H1 (cell line): ENCODE measurements around the gene NR2F1. TPM values are rescaled to one million over a fixed set of nuclear protein-coding genes. Genes with fewer than 3 reads are reported as not detected.

Source experiments
- BRCA1 ChIP-seq: IDR thresholded peaks from 2 replicates; pipeline ENCODE4 v1.6.1; 2012; ENCODE audit warnings: low read depth, low read length, improper control_type of control experiment
- CEBPB ChIP-seq: IDR thresholded peaks from 2 replicates; pipeline ENCODE4 v1.6.1; 2012; ENCODE audit warnings: low read depth, low read length
- E2F6 ChIP-seq: IDR thresholded peaks from 2 replicates; pipeline ENCODE4 v1.6.1; 2012; ENCODE audit warnings: inconsistent platforms
- EGR1 ChIP-seq: IDR thresholded peaks from 2 replicates; pipeline ENCODE4 v1.6.1; 2011; ENCODE audit warnings: low read depth, low read length, borderline replicate concordance
- GABPA ChIP-seq: IDR thresholded peaks from 2 replicates; pipeline ENCODE4 v1.6.1; 2011; ENCODE audit warnings: mild to moderate bottlenecking, low read length, moderate library complexity, borderline replicate concordance; ENCODE audit not compliant: insufficient read depth
- KDM1A ChIP-seq: fragments of 200-600, 300-600 bp; sonication (generic); IDR thresholded peaks from 2 replicates; pipeline ENCODE4 v1.7.1; 2016; ENCODE audit warnings: mild to moderate bottlenecking, low read length, borderline replicate concordance
- NRF1 ChIP-seq: IDR thresholded peaks from 2 replicates; pipeline ENCODE4 v1.6.1; 2011; ENCODE audit warnings: mild to moderate bottlenecking, low read depth, low read length, improper control_type of control experiment
- PHF8 ChIP-seq: fragments of 200-600 bp; sonication (generic); conservative IDR thresholded peaks from 2 replicates; pipeline ENCODE4 v1.7.1; 2012; ENCODE audit warnings: low read depth, mild to moderate bottlenecking, inconsistent platforms, low read length, moderate library complexity
- POLR2A ChIP-seq, 2 experiments: IDR thresholded peaks; 1 replicate in 1 of 2; 2 replicates in 1 of 2; pipeline ENCODE4 v1.6.1; 2011; ENCODE audit warnings: low read depth in 2 of 2, low read length in 2 of 2, mild to moderate bottlenecking in 2 of 2; ENCODE audit errors: control extremely low read depth in 1 of 2
- RXRA ChIP-seq: IDR thresholded peaks from 2 replicates; pipeline ENCODE4 v1.6.1; 2011; ENCODE audit warnings: low read depth, mild to moderate bottlenecking, low read length, moderate library complexity; ENCODE audit not compliant: insufficient read depth
- SP2 ChIP-seq: IDR thresholded peaks from 2 replicates; pipeline ENCODE4 v1.6.1; 2012; ENCODE audit warnings: mild to moderate bottlenecking, low read length, inconsistent platforms
- polyA plus RNA-seq, 7 experiments: library from polyadenylated mRNA; depleted of rRNA in 3 of 7; stranded (reverse) in 5 of 7; unstranded in 2 of 7; fragments of >200 nt in 5 of 7; fragments of 200-250 nt in 2 of 7; gene quantifications; 1 replicate in 5 of 7; 2 replicates in 1 of 7; 4 replicates in 1 of 7; pipeline versions ENCODE4 v1.2.1 to v1.2.3, GENCODE V29; 2011 to 2013; ENCODE audit warnings: missing spikeins in 2 of 7, mixed read lengths in 2 of 7
- total RNA-seq: library from RNA; stranded (reverse); fragmentation: NEBNext Ultra II Directional; extraction: Animal tissue kit (Norgen Biotek cat#: 25700); gene quantifications from 2 replicates; pipeline ENCODE4 v1.2.1, GENCODE V29; 2021
- TF ChIP-seq, protein P1 (sequence below): fragments of 300-600 bp; sonication (generic); IDR thresholded peaks from 2 replicates; pipeline ENCODE4 v1.7.1; 2012; ENCODE audit warnings: low read length, moderate library complexity, mild to moderate bottlenecking, inconsistent platforms; ENCODE audit not compliant: insufficient replicate concordance

Gene NR2F1
- total and polyA plus RNA-seq, 2 of the 8 experiments (the other 6 are each of a cell fraction or from before 2014, with no cell fraction given): not detected

- TF ChIP-seq, protein P1, sequence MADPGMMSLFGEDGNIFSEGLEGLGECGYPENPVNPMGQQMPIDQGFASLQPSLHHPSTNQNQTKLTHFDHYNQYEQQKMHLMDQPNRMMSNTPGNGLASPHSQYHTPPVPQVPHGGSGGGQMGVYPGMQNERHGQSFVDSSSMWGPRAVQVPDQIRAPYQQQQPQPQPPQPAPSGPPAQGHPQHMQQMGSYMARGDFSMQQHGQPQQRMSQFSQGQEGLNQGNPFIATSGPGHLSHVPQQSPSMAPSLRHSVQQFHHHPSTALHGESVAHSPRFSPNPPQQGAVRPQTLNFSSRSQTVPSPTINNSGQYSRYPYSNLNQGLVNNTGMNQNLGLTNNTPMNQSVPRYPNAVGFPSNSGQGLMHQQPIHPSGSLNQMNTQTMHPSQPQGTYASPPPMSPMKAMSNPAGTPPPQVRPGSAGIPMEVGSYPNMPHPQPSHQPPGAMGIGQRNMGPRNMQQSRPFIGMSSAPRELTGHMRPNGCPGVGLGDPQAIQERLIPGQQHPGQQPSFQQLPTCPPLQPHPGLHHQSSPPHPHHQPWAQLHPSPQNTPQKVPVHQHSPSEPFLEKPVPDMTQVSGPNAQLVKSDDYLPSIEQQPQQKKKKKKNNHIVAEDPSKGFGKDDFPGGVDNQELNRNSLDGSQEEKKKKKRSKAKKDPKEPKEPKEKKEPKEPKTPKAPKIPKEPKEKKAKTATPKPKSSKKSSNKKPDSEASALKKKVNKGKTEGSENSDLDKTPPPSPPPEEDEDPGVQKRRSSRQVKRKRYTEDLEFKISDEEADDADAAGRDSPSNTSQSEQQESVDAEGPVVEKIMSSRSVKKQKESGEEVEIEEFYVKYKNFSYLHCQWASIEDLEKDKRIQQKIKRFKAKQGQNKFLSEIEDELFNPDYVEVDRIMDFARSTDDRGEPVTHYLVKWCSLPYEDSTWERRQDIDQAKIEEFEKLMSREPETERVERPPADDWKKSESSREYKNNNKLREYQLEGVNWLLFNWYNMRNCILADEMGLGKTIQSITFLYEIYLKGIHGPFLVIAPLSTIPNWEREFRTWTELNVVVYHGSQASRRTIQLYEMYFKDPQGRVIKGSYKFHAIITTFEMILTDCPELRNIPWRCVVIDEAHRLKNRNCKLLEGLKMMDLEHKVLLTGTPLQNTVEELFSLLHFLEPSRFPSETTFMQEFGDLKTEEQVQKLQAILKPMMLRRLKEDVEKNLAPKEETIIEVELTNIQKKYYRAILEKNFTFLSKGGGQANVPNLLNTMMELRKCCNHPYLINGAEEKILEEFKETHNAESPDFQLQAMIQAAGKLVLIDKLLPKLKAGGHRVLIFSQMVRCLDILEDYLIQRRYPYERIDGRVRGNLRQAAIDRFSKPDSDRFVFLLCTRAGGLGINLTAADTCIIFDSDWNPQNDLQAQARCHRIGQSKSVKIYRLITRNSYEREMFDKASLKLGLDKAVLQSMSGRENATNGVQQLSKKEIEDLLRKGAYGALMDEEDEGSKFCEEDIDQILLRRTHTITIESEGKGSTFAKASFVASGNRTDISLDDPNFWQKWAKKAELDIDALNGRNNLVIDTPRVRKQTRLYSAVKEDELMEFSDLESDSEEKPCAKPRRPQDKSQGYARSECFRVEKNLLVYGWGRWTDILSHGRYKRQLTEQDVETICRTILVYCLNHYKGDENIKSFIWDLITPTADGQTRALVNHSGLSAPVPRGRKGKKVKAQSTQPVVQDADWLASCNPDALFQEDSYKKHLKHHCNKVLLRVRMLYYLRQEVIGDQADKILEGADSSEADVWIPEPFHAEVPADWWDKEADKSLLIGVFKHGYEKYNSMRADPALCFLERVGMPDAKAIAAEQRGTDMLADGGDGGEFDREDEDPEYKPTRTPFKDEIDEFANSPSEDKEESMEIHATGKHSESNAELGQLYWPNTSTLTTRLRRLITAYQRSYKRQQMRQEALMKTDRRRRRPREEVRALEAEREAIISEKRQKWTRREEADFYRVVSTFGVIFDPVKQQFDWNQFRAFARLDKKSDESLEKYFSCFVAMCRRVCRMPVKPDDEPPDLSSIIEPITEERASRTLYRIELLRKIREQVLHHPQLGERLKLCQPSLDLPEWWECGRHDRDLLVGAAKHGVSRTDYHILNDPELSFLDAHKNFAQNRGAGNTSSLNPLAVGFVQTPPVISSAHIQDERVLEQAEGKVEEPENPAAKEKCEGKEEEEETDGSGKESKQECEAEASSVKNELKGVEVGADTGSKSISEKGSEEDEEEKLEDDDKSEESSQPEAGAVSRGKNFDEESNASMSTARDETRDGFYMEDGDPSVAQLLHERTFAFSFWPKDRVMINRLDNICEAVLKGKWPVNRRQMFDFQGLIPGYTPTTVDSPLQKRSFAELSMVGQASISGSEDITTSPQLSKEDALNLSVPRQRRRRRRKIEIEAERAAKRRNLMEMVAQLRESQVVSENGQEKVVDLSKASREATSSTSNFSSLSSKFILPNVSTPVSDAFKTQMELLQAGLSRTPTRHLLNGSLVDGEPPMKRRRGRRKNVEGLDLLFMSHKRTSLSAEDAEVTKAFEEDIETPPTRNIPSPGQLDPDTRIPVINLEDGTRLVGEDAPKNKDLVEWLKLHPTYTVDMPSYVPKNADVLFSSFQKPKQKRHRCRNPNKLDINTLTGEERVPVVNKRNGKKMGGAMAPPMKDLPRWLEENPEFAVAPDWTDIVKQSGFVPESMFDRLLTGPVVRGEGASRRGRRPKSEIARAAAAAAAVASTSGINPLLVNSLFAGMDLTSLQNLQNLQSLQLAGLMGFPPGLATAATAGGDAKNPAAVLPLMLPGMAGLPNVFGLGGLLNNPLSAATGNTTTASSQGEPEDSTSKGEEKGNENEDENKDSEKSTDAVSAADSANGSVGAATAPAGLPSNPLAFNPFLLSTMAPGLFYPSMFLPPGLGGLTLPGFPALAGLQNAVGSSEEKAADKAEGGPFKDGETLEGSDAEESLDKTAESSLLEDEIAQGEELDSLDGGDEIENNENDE: no peak
- no peak for TF ChIP-seq KDM1A
- TF ChIP-seq POLR2A (IDR thresholded peaks at IDR 0.05; ENCODE audit: control extremely low read depth in 1 of 2, low read depth in 2 of 2, low read length in 2 of 2): no peak
- no peak for TF ChIP-seq NRF1
- TF ChIP-seq E2F6: no peak
- TF ChIP-seq RXRA: no peak
- TF ChIP-seq SP2: no peak
- no peak for TF ChIP-seq PHF8
- TF ChIP-seq EGR1: no peak
- no peak for TF ChIP-seq CEBPB
- TF ChIP-seq GABPA: no peak
- no peak for TF ChIP-seq BRCA1
Measured at GRCh38 chr5:93545872-93546271, 37.1 kb upstream of the NR2F1 start (continued).
